MM.1S (cell line): ENCODE data around the gene FIBIN.

ENCODE experiments used
- DNase-seq: peaks from one replicate; pipeline ENCODE4 v3.0.0-alpha.2; 2015
- H2AFZ ChIP-seq: fragments of 300-600 bp; sonication (generic); 2 replicates; pipeline ENCODE4 v1.6.0; 2016; ENCODE audit warnings: antibody characterized with exemption, low read length
- H3F3A ChIP-seq: fragments of 300-600 bp; sonication (generic); 2 replicates; pipeline ENCODE4 v1.6.1; 2016; ENCODE audit warnings: mild to moderate bottlenecking, antibody characterized with exemption, low read length, moderate library complexity, mixed read lengths; ENCODE audit not compliant: insufficient read depth
- H3K27ac ChIP-seq: fragments of 300-600 bp; sonication (generic); 2 replicates; pipeline ENCODE4 v1.5.1; 2016; ENCODE audit warnings: mild to moderate bottlenecking, low read length
- H3K27me3 ChIP-seq: fragments of 300-600 bp; sonication (generic); replicated peaks from 2 replicates; pipeline ENCODE4 v1.6.0; 2016; ENCODE audit warnings: low read length; ENCODE audit not compliant: insufficient read depth
- H3K36me3 ChIP-seq: fragments of 300-600 bp; sonication (generic); replicated peaks from 2 replicates; pipeline ENCODE4 v1.6.1; 2016; ENCODE audit warnings: mild to moderate bottlenecking, low read length, mixed read lengths; ENCODE audit not compliant: insufficient read depth
- H3K4me1 ChIP-seq: fragments of 300-600 bp; sonication (generic); 2 replicates; pipeline ENCODE4 v1.6.1; 2016; ENCODE audit warnings: low read length, mixed read lengths
- H3K4me2 ChIP-seq: fragments of 300-600 bp; sonication (generic); 2 replicates; pipeline ENCODE4 v1.6.0; 2016; ENCODE audit warnings: low read depth, low read length
- H3K4me3 ChIP-seq: fragments of 300-600 bp; sonication (generic); 2 replicates; pipeline ENCODE4 v1.5.1; 2016; ENCODE audit warnings: low read length, mixed read lengths
- H3K79me2 ChIP-seq: fragments of 300-600 bp; sonication (generic); 2 replicates; pipeline ENCODE4 v1.6.1; 2016; ENCODE audit warnings: mixed run types, low read length, mixed read lengths
- H3K9ac ChIP-seq: fragments of 300-600 bp; sonication (generic); 2 replicates; pipeline ENCODE4 v1.6.1; 2016; ENCODE audit warnings: low read length, mixed read lengths
- H3K9me2 ChIP-seq: fragments of 300-600 bp; sonication (generic); replicated peaks from 2 replicates; pipeline ENCODE4 v1.6.1; 2016; ENCODE audit warnings: mild to moderate bottlenecking, low read length, mixed read lengths; ENCODE audit not compliant: insufficient read depth
- H3K9me3 ChIP-seq: fragments of 300-600 bp; sonication (generic); replicated peaks from 2 replicates; pipeline ENCODE4 v1.6.1; 2016; ENCODE audit warnings: mild to moderate bottlenecking, low read length, mixed read lengths; ENCODE audit not compliant: insufficient read depth
- H4K20me1 ChIP-seq: fragments of 300-600 bp; sonication (generic); 2 replicates; pipeline ENCODE4 v1.6.1; 2016; ENCODE audit warnings: mild to moderate bottlenecking, low read length, moderate library complexity, mixed read lengths; ENCODE audit not compliant: insufficient read depth
- EZH2 ChIP-seq: fragments of 300-600 bp; sonication (generic); optimal IDR thresholded peaks from 2 replicates; pipeline ENCODE3; 2017; ENCODE audit warnings: low read depth, mild to moderate bottlenecking, antibody characterized with exemption, low read length, mixed read lengths
- EZH2phosphoT487 ChIP-seq: fragments of 300-600 bp; sonication (generic); IDR thresholded peaks from 2 replicates; pipeline ENCODE4 v1.6.1; 2018; ENCODE audit warnings: antibody characterized with exemption, low read length
- TF ChIP-seq, protein P1 (sequence below): fragments of 300-600 bp; sonication (generic); IDR thresholded peaks from 2 replicates; pipeline ENCODE4 v1.5.1; 2016; ENCODE audit warnings: antibody characterized with exemption, low read length, mixed read lengths

The FIBIN gene

DNA sequence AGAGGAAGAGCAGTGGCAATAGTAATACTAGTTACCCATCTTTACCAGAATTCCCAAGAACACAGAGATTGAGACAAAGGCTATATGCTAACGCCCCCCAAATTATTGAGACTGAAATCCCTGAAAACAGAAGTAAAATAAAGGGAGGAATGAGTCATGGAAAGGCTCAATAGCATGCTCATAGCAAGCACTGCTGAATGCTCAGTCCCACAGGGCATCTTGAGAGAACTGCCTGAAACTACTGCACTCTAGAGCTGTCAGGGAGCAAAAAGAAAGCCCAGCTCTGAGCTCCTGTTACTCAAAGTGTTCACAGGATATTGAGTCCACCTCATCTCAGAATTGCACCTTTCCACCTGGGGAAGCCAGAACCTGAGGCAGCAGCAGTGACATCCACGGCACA, 44.1 kb upstream of the FIBIN start:
- Histone ChIP-seq H3K36me3 (no peaks in the 10 kb centered on the region), H3K4me2 (no peak overlapping the region), H4K20me1 (no peaks in the 10 kb centered on the region), H3K4me3 (no peak overlapping the region), H2AFZ (no peak overlapping the region), H3K4me1 (no peaks in the 10 kb centered on the region), H3K9ac (no peak overlapping the region), H3K27ac (no peak overlapping the region), H3K27me3 (no peaks in the 10 kb centered on the region), H3K9me2 (no peaks in the 10 kb centered on the region), H3F3A (no peaks in the 10 kb centered on the region), H3K79me2 (no peaks in the 10 kb centered on the region), H3K9me3 (no peaks in the 10 kb centered on the region)
- no peak for TF ChIP-seq EZH2phosphoT487
- DNase-seq = no peak

DNA sequence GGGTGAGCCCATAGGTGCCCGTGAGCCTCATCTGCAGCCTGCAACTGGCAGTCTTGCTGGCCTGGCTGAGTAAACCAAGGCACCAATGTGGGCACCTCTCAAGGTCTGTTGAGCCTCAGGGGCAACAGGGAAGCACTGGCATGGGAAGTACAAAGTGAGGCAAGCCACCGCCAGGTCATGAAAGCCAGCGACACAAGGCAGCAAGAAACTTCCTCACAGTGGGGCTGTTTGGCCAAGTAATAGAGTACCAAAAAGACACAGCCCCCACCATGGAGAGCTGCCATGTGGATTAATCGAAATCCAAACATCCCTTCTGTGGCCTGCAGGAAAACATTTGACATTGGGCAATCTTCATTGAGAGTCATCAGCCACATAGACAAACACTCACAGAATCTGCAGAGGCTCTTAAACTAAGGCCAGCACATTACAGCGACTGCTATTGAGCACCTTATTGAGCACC, 43.6 kb upstream of the FIBIN start:
- Histone ChIP-seq H3F3A (no peaks in the 10 kb centered on the region), H3K4me2 (no peak overlapping the region), H3K36me3 (no peaks in the 10 kb centered on the region), H3K27me3 (no peaks in the 10 kb centered on the region), H3K27ac (no peak overlapping the region), H3K4me1 (no peaks in the 10 kb centered on the region), H3K79me2 (no peaks in the 10 kb centered on the region), H3K9ac (no peak overlapping the region), H3K9me3 (no peaks in the 10 kb centered on the region), H2AFZ (no peak overlapping the region), H3K9me2 (no peaks in the 10 kb centered on the region), H4K20me1 (no peaks in the 10 kb centered on the region), H3K4me3 (no peak overlapping the region)
- DNase-seq = no peak
- TF ChIP-seq, protein P1, sequence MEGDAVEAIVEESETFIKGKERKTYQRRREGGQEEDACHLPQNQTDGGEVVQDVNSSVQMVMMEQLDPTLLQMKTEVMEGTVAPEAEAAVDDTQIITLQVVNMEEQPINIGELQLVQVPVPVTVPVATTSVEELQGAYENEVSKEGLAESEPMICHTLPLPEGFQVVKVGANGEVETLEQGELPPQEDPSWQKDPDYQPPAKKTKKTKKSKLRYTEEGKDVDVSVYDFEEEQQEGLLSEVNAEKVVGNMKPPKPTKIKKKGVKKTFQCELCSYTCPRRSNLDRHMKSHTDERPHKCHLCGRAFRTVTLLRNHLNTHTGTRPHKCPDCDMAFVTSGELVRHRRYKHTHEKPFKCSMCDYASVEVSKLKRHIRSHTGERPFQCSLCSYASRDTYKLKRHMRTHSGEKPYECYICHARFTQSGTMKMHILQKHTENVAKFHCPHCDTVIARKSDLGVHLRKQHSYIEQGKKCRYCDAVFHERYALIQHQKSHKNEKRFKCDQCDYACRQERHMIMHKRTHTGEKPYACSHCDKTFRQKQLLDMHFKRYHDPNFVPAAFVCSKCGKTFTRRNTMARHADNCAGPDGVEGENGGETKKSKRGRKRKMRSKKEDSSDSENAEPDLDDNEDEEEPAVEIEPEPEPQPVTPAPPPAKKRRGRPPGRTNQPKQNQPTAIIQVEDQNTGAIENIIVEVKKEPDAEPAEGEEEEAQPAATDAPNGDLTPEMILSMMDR = no peak
- TF ChIP-seq EZH2phosphoT487 (no peak), EZH2 (no peak)

DNA sequence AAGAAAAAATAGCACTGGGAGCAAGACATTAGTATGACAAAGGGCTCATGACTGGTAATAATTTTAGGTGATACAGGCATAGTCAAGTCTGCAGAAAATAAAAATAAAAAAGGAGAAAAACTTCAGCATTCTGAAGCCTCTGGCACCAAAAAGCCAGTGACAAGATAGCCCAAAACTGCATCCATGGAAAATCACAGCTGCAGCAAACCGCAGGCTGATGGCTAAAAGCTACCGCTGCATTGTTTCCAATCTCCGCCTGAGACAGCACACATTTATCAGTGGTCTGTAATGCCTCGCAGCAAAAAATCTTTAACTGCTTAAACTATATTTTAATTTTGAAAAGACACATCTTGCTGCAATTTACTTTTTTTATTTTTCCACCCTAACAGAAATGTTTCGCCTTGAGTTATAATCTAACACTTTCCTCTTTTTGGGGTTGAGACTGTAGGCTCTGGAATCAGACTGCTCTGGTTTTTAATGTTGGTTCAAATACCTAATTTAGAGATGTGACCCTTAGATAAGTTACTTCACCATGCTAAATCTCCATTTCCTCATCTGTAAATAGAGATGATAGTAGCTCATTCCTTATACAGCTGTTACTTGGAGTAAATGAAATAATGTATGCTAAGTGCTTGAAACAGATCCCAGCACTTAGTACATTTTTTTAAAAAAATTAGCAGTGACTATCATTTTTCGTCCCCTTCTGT, 42.0 kb upstream of the FIBIN start:
- Histone ChIP-seq H3K9me3 (no peaks in the 10 kb centered on the region), H3K4me3 (no peak overlapping the region), H3K36me3 (no peaks in the 10 kb centered on the region), H2AFZ (no peak overlapping the region), H3K27ac (no peak overlapping the region), H3K9ac (no peak overlapping the region), H3K4me1 (no peaks in the 10 kb centered on the region), H3K9me2 (no peaks in the 10 kb centered on the region), H3K79me2 (no peaks in the 10 kb centered on the region), H3K27me3 (no peaks in the 10 kb centered on the region), H3K4me2 (no peak overlapping the region), H3F3A (no peaks in the 10 kb centered on the region), H4K20me1 (no peaks in the 10 kb centered on the region)
- no peak for TF ChIP-seq EZH2
- TF ChIP-seq, protein P1 = no peak
- no peak for TF ChIP-seq EZH2phosphoT487
- DNase-seq = no peak

DNA sequence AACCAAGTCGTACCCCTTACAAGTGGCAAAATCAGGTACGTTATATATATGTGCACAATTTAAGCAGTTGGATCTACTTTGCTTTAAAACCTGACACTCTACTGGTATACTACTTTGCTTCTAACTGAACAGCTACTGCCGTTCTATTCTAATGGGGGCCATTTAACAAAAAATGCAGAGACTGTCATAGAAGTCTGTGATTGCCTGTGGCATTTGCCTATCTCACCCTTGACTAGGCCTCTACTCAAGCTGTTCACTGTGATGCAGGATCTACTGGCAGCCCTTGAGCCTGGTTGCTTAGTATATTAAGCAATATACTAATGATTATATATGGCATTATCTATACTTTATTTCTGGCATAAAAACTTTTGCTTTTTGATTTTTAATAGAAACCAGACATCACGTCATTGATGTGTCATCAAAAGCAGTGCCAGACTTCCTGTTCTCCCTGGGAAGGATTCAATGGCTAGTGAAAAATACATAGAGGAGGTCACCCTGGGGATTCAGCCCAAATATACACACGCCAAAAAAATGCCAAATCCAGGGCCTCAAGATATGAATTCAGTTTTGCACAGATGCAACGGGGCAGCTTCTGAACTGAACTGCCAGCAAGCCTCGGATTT, 40.0 kb upstream of the FIBIN start:
- no peak overlapping the region for H3K9ac ChIP-seq
- H3K4me2 ChIP-seq = no peak overlapping the region
- H3K79me2 ChIP-seq = no peaks in the 10 kb centered on the region
- H3K4me3 ChIP-seq = no peak overlapping the region
- no peaks in the 10 kb centered on the region for H3K9me2 ChIP-seq
- H3K36me3 ChIP-seq = no peaks in the 10 kb centered on the region
- no peak for DNase-seq
- H4K20me1 ChIP-seq = no peaks in the 10 kb centered on the region
- H3K9me3 ChIP-seq = no peaks in the 10 kb centered on the region
- no peaks in the 10 kb centered on the region for H3K27me3 ChIP-seq
- TF ChIP-seq, protein P1 = no peak
- TF ChIP-seq EZH2phosphoT487 (no peak), EZH2 (no peak)
- H3K27ac ChIP-seq = no peak overlapping the region
- H2AFZ ChIP-seq = no peak overlapping the region
- H3K4me1 ChIP-seq = peaks cover 13% of the 10 kb centered on the region
- no peaks in the 10 kb centered on the region for H3F3A ChIP-seq
